ENCODE data around the gene RMP24. TPM values are rescaled to one million over a fixed set of nuclear protein-coding genes. Genes with fewer than 3 reads are reported as not detected.
"Not testable (repeated sequence)": the region's sequence is repeated elsewhere in the genome, so short reads cannot be mapped to it uniquely, and the experiment has no call there.

Gene RMP24

GRCh38 chr18:36024241-36024640 lies 51.8 kb downstream of the RMP24 start:
- not testable (repeated sequence) for H3K27me3 ChIP-seq (replicated peaks); H3K4me3 ChIP-seq; H3K9me3 ChIP-seq (replicated peaks); H3K4me1 ChIP-seq (replicated peaks); DNase-seq (ENCODE audit: low read depth in 1 of 2, low spot score in 2 of 2); H3K27ac ChIP-seq
- peaks cover 29% of the 10 kb centered on the region for H3K36me3 ChIP-seq

GRCh38 chr18:36025025-36025424 lies 52.5 kb downstream of the RMP24 start:
- Histone ChIP-seq H3K9me3 (replicated peaks) (no peaks in the 10 kb centered on the region), H3K27ac (no peak overlapping the region), H3K4me3 (no peak overlapping the region), H3K36me3 (peaks cover 31% of the 10 kb centered on the region), H3K4me1 (replicated peaks) (no peaks in the 10 kb centered on the region), H3K27me3 (replicated peaks) (no peaks in the 10 kb centered on the region)
- no peak for DNase-seq (ENCODE audit: low read depth in 1 of 2, low spot score in 2 of 2)

- peaks cover 43% of the 10 kb centered on the region for H3K36me3 ChIP-seq
- H3K9me3 ChIP-seq (replicated peaks), result no peaks in the 10 kb centered on the region
- no peak for DNase-seq (ENCODE audit: low read depth in 1 of 2, low spot score in 2 of 2)
- no peak overlapping the region for H3K4me3 ChIP-seq
- no peaks in the 10 kb centered on the region for H3K4me1 ChIP-seq (replicated peaks)
- no peak overlapping the region for H3K27ac ChIP-seq
- H3K27me3 ChIP-seq (replicated peaks), result no peaks in the 10 kb centered on the region
These were observed 56.4 kb downstream of the RMP24 start for GRCh38 chr18:36028859-36029258.

Other genes starting within 250 kb of the RMP24 start
- 36.6 and 66.6 TPM in 2 replicates for gene RPRD1A, start 94.9 kb downstream of the RMP24 start, total RNA-seq (2014; rRNA removed; shearing (Covaris generic))
- 83.8 and 88.0 TPM in 2 replicates for gene SLC39A6, start 156.7 kb downstream of the RMP24 start, total RNA-seq (2014; rRNA removed; shearing (Covaris generic))
- gene ELP2, start 157.2 kb downstream of the RMP24 start, total RNA-seq (2014; rRNA removed; shearing (Covaris generic)), result 43.1 and 43.3 TPM in 2 replicates
- 0.16 and 0.34 TPM in 2 replicates for gene MOCOS, start 214.8 kb downstream of the RMP24 start, total RNA-seq (2014; rRNA removed; shearing (Covaris generic))